HFF-Myc (cell line): ENCODE data around the gene SART3.

Experiments
- DNase-seq: peaks from one replicate; pipeline ENCODE4 v3.0.0-alpha.2; 2011; ENCODE audit warnings: low read depth; ENCODE audit errors: extremely low read depth
- H3K4me3 ChIP-seq: replicated peaks from 2 replicates; pipeline ENCODE4 v1.5.1; 2011; ENCODE audit warnings: low read depth, mild to moderate bottlenecking, control low read depth, low read length
- CTCF ChIP-seq: IDR thresholded peaks from 2 replicates; pipeline ENCODE4 v1.5.1; 2012; ENCODE audit warnings: mild to moderate bottlenecking, low read depth, low read length, control low read depth; ENCODE audit errors: missing control alignments

SART3 gene

GRCh38 chr12:108530161-108530560, 30.8 kb downstream of the SART3 start:
- no peak for TF ChIP-seq CTCF
- no peak overlapping the region for H3K4me3 ChIP-seq
- DNase-seq: no peak

- no peak overlapping the region for H3K4me3 ChIP-seq
- TF ChIP-seq CTCF: no peak
Measured at GRCh38 chr12:108527166-108527496, 33.8 kb downstream of the SART3 start.

GRCh38 chr12:108526482-108527165, 34.3 kb downstream of the SART3 start:
- H3K4me3 ChIP-seq: no peak overlapping the region
- no peak for TF ChIP-seq CTCF
- DNase-seq: no peak

More at GRCh38 chr12:108527166-108527496, 33.8 kb downstream of the SART3 start:
- no peak for DNase-seq

DNA sequence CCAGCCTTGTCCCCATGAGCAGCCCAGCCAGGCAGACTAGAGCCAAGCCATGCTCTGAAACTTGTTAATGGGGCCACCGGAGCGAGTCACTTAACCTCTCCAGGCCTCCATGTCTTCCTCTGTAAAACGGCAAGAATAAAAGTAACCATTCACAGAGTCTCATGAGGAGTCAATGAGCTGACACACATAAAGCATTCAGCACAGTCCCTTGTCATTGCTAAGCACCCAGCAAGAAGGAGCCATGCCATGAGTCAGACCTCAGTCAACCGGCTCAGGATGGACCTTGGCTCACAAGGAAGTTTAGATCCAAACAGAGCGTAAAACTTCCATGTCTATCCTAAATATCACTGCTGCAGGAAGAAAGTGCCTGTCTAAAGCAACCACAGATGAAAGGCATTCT, 35.3 kb downstream of the SART3 start:
- no peak for TF ChIP-seq CTCF
- no peak for DNase-seq
- H3K4me3 ChIP-seq: no peak overlapping the region

- no peak for TF ChIP-seq CTCF
- no peak overlapping the region for H3K4me3 ChIP-seq
- DNase-seq: no peak
Measured at GRCh38 chr12:108523365-108523764, 37.6 kb downstream of the SART3 start.

DNA sequence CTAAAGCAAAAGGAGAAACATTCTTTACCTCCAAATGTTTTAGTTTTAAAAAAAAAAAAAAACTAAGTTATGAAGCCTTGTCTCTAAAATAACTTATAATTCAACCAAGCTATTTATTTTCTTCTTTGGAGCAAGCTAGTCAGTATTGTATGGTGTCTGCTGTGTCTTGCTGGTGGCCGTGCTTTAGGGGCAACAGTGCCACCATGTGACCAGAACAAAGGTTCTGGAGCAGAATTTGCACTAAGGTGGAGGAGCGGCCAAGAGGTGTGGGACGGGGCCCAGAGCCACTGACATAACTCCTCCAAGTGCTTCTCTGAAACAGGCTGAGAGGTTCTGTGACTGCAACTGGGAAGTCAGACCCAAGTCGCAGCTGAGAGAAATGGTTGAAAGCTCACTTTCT, 41.4 kb downstream of the SART3 start:
- DNase-seq: no peak

More for the DNA sequence above, 41.4 kb downstream of the SART3 start:
- H3K4me3 ChIP-seq: no peak overlapping the region
- TF ChIP-seq CTCF: no peak
